Measurements from ENCODE around the gene FTO.

- TF ChIP-seq CTCF (IDR thresholded peaks at IDR 0.05) = no peak
- no peak for TF ChIP-seq EP300 (IDR thresholded peaks at IDR 0.05)
- TF ChIP-seq POLR2AphosphoS5 (IDR thresholded peaks at IDR 0.05) = no peak
These were observed 67.9 kb downstream of the FTO start for GRCh38 chr16:53771655-53772497.
